GM21515 (cell line): ENCODE measurements around the gene ELOB.
"Not testable (repeated sequence)": the region's sequence is repeated elsewhere in the genome, so short reads cannot be mapped to it uniquely, and the experiment has no call there.

Experiments used
- ATAC-seq: cut with Tn5 transposase; IDR thresholded peaks from one replicate; pipeline ENCODE4 v1.9.1; 2021; ENCODE audit not compliant: unreplicated experiment

The ELOB gene

GRCh38 chr16:2724088-2724676 lies 52.9 kb downstream of the ELOB start:
- ATAC-seq = no peak

GRCh38 chr16:2721634-2722173 lies 55.4 kb downstream of the ELOB start:
- ATAC-seq = not testable (repeated sequence)
